ENCODE data around the gene GPT2.

Gene GPT2, protein sequence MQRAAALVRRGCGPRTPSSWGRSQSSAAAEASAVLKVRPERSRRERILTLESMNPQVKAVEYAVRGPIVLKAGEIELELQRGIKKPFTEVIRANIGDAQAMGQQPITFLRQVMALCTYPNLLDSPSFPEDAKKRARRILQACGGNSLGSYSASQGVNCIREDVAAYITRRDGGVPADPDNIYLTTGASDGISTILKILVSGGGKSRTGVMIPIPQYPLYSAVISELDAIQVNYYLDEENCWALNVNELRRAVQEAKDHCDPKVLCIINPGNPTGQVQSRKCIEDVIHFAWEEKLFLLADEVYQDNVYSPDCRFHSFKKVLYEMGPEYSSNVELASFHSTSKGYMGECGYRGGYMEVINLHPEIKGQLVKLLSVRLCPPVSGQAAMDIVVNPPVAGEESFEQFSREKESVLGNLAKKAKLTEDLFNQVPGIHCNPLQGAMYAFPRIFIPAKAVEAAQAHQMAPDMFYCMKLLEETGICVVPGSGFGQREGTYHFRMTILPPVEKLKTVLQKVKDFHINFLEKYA

DNA sequence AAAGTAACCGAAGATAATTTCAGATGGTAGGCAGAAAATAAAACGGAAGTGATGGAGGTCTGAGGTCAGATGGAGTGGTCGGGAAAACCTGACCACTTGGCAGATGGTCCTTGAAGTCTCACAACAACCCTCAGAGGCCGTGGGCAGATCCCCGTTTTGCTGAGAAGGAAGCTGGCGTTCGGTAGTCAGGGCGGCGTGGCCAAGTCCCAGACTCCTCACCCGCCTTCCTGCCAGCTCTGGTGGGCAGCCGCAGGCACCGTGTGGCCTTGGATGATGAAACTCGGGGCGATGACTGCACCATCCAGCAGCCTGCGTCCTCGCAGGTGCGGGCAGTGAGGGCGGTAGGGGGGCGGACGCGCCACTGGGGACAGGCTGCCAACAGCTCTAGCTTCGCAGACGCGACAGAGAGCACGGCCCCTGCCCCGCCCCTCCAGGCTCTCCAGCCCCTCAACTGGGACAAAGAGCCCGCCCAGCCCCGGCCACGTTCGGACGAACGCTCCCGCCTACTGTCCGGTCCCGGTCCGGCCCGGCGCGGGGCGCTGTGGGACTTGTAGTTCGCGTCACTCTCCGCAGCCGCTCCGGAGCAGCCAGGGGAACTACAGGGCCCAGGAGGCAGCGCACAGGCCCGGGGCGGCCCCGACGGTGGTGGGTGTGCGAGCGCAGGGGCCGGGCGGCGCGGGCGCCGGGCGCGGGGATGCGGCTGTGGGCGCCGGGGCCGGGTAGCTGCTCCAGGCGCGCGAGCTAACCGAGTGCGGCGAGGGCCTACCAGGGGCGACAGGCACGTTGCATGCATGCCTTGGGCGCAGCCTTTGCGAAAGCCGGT, at the start of gene GPT2:
TSS of gene GPT2 (plus strand) at position 673 of the 823 bp plus-strand sequence. CDS start 354 bp downstream, outside the sequence.
- TF ChIP-seq CTCF (IDR thresholded peaks at IDR 0.05; ENCODE audit: extremely low read depth, missing control alignments): no peak

DNA sequence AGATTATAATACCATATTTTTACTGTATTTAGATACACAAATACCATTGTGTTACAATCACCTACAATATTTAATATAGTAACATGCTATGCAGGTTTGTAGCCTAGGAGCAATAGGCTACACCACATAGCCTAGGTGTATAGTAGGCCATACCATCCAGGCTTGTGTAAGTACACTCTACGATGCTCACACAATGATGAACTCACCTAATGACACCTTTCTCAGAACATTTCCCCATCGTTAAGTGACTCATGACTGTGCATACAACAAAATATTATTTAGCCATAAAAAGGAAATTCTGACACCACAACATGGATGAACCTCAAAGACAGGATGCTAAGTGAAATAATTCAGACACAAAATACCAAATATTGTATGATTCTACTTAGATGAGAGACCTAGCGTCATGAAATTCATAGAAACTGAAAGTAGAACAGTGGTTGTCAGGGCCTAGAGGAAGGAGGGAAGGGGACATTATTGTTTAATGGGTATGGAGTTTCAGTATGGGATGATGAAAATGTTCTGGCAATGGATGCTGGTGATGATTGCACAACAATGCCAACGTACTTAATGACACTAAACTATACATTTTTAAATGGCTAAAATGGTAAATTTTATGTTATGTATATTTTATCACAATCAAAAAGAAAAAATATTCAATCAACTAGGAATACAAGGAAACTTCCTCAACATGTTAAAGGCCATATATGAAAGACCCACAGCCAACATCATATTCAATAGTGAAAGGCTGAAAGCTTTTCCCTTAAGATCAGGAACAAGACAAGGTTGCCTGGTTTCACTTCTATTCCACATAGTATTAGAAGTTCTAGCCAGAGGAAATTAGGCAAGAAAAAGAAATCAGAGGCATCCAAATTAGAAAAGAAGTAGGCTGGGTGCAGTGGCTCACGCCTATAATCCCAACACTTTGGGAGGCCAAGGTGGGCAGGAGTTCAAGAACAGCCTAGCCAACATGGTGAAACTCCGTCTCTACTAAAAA, 47.3 kb upstream of the GPT2 start:
- no peak for TF ChIP-seq CTCF (IDR thresholded peaks at IDR 0.05; ENCODE audit: extremely low read depth, missing control alignments)
- no peak for DNase-seq (ENCODE audit: low spot score)

More for the DNA sequence above, at the start of gene GPT2:
- DNase-seq (ENCODE audit: low spot score): peak; percentile 93

GRCh38 chr16:46839986-46840443, 44.1 kb upstream of the GPT2 start:
- no peak for DNase-seq (ENCODE audit: low spot score)
- no peak for TF ChIP-seq CTCF (IDR thresholded peaks at IDR 0.05; ENCODE audit: extremely low read depth, missing control alignments)

DNA sequence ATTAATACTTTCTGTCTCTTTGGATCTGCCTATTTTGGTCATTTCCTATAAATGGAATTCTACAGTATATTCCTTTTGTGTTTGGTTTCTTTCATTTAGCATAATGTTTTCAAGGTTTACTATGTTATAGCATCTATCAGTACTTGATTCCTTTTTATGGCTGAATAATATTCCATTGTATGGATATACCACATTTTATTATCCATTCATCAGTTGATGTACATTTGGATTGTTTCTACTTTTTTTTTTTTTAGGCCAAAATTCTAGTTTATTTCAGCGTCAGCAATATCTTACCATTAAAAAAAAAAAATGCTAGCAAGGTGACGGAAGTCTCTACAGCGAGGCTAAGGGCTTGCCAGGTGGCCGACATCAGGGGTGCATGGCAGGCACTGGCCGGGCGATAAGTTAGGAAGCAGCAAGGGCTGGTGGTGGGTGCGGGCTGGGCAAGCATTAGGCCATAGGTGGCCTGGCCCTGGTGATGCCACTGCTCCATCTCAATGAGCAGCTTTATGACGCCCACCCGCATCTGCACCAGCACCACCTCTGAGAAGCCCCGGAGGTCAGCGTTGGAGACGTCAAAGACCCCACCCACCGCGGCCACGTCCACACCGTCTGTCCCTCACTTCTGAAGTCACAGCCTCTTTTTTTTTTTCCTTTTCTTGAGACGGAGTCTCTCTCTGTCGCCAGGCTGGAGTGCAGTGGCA, 41.8 kb upstream of the GPT2 start:
- no peak for DNase-seq (ENCODE audit: low spot score)
- TF ChIP-seq CTCF (IDR thresholded peaks at IDR 0.05; ENCODE audit: extremely low read depth, missing control alignments): no peak

DNA sequence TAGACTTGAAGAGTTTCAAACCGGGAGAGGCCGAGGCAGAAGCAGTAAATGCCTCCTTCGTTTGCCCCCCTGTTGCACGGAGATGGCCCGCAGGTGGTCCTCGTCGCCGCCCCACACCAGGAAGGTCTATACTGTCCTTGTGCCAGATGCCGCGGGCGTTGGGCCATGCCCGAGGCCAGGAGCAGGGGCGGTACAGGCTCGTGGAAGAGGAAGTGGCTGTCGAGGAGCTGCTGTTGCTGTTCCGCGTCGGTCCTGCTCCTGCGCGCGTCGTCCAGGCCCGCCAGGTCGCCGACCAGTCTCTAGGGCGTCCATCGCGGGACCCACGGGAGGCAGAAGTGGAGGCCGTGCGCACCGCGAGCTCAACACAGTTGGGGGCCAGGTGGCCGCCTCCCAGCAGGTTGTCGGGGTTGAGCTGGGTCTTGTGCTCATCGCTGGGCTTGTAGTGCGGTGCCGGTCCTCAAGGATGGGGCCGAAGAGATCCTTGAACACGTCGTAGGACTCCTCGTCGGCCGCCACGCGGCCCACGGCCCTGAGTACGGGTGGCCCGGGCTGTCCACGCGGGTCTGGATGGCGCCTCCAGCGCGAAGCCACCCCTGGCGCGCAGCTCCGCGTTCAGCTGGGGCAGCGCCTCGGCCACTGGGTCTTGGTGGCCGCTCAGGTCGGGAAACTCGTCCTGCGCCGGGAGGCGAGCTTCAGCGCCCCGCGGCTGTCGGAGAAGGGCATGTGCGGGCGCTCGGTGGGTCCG, 40.1 kb upstream of the GPT2 start:
- no peak for TF ChIP-seq CTCF (IDR thresholded peaks at IDR 0.05; ENCODE audit: extremely low read depth, missing control alignments)
- no peak for DNase-seq (ENCODE audit: low spot score)

GRCh38 chr16:46844771-46845170, 39.4 kb upstream of the GPT2 start:
- TF ChIP-seq CTCF (IDR thresholded peaks at IDR 0.05; ENCODE audit: extremely low read depth, missing control alignments): no peak
- no peak for DNase-seq (ENCODE audit: low spot score)

All from GM20000 (cell line).